Transverse colon (tissue), 3 donors: ENCODE data around the gene SLC39A8.

Experiments
- CTCF ChIP-seq, 5 experiments: fragments of 200-600 bp in 3 of 5; fragments of 450-650 bp in 2 of 5; sonication (generic) in 3 of 5; IDR thresholded peaks; 1 replicate in 2 of 5; 2 replicates in 3 of 5; pipeline ENCODE4 v1.5.1; 2016 to 2017; ENCODE audit warnings: antibody characterized with exemption in 5 of 5, inconsistent platforms in 3 of 5, mild to moderate bottlenecking in 2 of 5, moderate library complexity in 1 of 5
- POLR2A ChIP-seq: fragments of 450-650 bp; IDR thresholded peaks from one replicate; pipeline ENCODE4 v1.6.1; 2016; ENCODE audit warnings: antibody characterized with exemption, mild to moderate bottlenecking, moderate library complexity

GRCh38 chr4:102301167-102301566 lies 44.1 kb downstream of the SLC39A8 start:
- TF ChIP-seq POLR2A, result no peak
- TF ChIP-seq CTCF (IDR thresholded peaks at IDR 0.05), result no peak
